ENCODE results near the gene PFDN6. TPM values are rescaled to one million over a fixed set of nuclear protein-coding genes. Genes with fewer than 3 reads are reported as not detected.

The PFDN6 gene
- total RNA-seq, 1 experiment from 2014 or later = 83.4 TPM

GRCh38 chr6:33324125-33324524 lies 34.7 kb downstream of the PFDN6 start:
- DNase-seq (ENCODE audit: low spot score) = no peak
- no peak for TF ChIP-seq CTCF (conservative IDR thresholded peaks at IDR 0.05; ENCODE audit: low read depth, low read length)
- TF ChIP-seq EZH2 (IDR thresholded peaks at IDR 0.05; ENCODE audit: borderline replicate concordance, low read depth, low read length, poor library complexity, severe bottlenecking) = no peak
- Histone ChIP-seq H3K27ac (ENCODE audit: low read depth, low read length, poor library complexity, severe bottlenecking) (peak overlapping the region; percentile 83), H3K36me3 (ENCODE audit: insufficient read depth, low read length, poor library complexity, severe bottlenecking) (peaks cover 26% of the 10 kb centered on the region), H3K9me3 (ENCODE audit: low read depth, low read length, poor library complexity, severe bottlenecking) (no peaks in the 10 kb centered on the region), H3K27me3 (replicated peaks; ENCODE audit: insufficient read depth, low read depth, low read length, poor library complexity) (no peaks in the 10 kb centered on the region), H3K4me3 (ENCODE audit: low read depth, low read length, poor library complexity, severe bottlenecking) (peak overlapping the region; percentile 78), H3K4me1 (ENCODE audit: insufficient read depth, low read length, poor library complexity, severe bottlenecking) (peaks cover 24% of the 10 kb centered on the region)
- BruUV-seq (replicated peaks) = no TSS peak
- intact Hi-C loops (cut with micrococcal nuclease; ENCODE audit: unreplicated experiment) = no loop called here
- ChIA-PET POLR2A (ENCODE audit: low non-redundant PET) (no interaction called here), CTCF (no interaction called here)

- ChIA-PET CTCF (no interaction called here), POLR2A (ENCODE audit: low non-redundant PET) (no interaction called here)
- no peaks in the 10 kb centered on the region for H3K27me3 ChIP-seq (replicated peaks; ENCODE audit: insufficient read depth, low read depth, low read length, poor library complexity)
- no peak overlapping the region for H3K27ac ChIP-seq (ENCODE audit: low read depth, low read length, poor library complexity, severe bottlenecking)
- H3K4me1 ChIP-seq (ENCODE audit: insufficient read depth, low read length, poor library complexity, severe bottlenecking) = peaks cover 4% of the 10 kb centered on the region
- no peaks in the 10 kb centered on the region for H3K36me3 ChIP-seq (ENCODE audit: insufficient read depth, low read length, poor library complexity, severe bottlenecking)
- intact Hi-C loops (cut with micrococcal nuclease; ENCODE audit: unreplicated experiment) = no loop called here
- no peak for TF ChIP-seq CTCF (conservative IDR thresholded peaks at IDR 0.05; ENCODE audit: low read depth, low read length)
- no peak for TF ChIP-seq EZH2 (IDR thresholded peaks at IDR 0.05; ENCODE audit: borderline replicate concordance, low read depth, low read length, poor library complexity, severe bottlenecking)
- H3K9me3 ChIP-seq (ENCODE audit: low read depth, low read length, poor library complexity, severe bottlenecking) = no peaks in the 10 kb centered on the region
- BruUV-seq (replicated peaks) = no TSS peak
- no peak overlapping the region for H3K4me3 ChIP-seq (ENCODE audit: low read depth, low read length, poor library complexity, severe bottlenecking)
- DNase-seq (ENCODE audit: low spot score) = no peak
Measured at GRCh38 chr6:33329058-33329457, 39.7 kb downstream of the PFDN6 start.

DNA sequence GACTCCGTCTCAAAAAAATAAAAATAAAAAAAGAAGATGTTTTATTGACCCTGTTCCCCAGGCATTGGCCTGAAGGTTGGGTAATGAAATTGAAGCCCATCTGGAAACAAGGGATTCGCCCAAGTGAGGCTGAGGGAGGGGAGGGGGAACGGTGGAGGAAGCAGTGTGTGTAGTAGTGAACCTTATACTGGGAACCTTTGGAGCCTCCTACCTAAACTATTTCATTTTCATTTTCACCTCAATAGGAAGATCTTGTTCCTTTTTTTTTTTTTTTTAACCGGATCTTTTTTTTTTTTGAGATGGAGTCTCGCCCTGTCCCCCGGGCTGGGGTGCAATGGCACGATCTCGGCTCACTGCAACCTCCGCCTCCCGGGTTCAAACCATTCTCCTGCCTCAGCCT lies 41.3 kb downstream of the PFDN6 start:
- intact Hi-C loops (cut with micrococcal nuclease; ENCODE audit: unreplicated experiment) = no loop called here
- H3K9me3 ChIP-seq (ENCODE audit: low read depth, low read length, poor library complexity, severe bottlenecking) = no peaks in the 10 kb centered on the region
- H3K36me3 ChIP-seq (ENCODE audit: insufficient read depth, low read length, poor library complexity, severe bottlenecking) = no peaks in the 10 kb centered on the region
- no peak overlapping the region for H3K4me3 ChIP-seq (ENCODE audit: low read depth, low read length, poor library complexity, severe bottlenecking)
- no peaks in the 10 kb centered on the region for H3K4me1 ChIP-seq (ENCODE audit: insufficient read depth, low read length, poor library complexity, severe bottlenecking)
- no peak overlapping the region for H3K27ac ChIP-seq (ENCODE audit: low read depth, low read length, poor library complexity, severe bottlenecking)
- POLR2A ChIA-PET (ENCODE audit: low non-redundant PET) = no interaction called here
- CTCF ChIA-PET = no interaction called here
- no TSS peak for BruUV-seq (replicated peaks)
- no peak for TF ChIP-seq CTCF (conservative IDR thresholded peaks at IDR 0.05; ENCODE audit: low read depth, low read length)
- TF ChIP-seq EZH2 (IDR thresholded peaks at IDR 0.05; ENCODE audit: borderline replicate concordance, low read depth, low read length, poor library complexity, severe bottlenecking) = no peak
- no peaks in the 10 kb centered on the region for H3K27me3 ChIP-seq (replicated peaks; ENCODE audit: insufficient read depth, low read depth, low read length, poor library complexity)
- no peak for DNase-seq (ENCODE audit: low spot score)
